SK-N-MC (cell line): Measurements from ENCODE around the gene SIDT1.
"Not testable (repeated sequence)": the region's sequence is repeated elsewhere in the genome, so short reads cannot be mapped to it uniquely, and the experiment has no call there.

Experiments
- DNase-seq: peaks from one replicate; pipeline ENCODE4 v3.0.0-alpha.2; 2011; ENCODE audit warnings: low read depth, low spot score
- H3K27ac ChIP-seq: fragments of 200-600 bp; sonication (generic); 2 replicates; pipeline ENCODE4 v1.5.1; 2016; ENCODE audit warnings: mixed run types
- H3K36me3 ChIP-seq: fragments of 200-600 bp; sonication (generic); 2 replicates; pipeline ENCODE4 v1.6.1; 2017; ENCODE audit warnings: antibody characterized with exemption, low read length, mixed read lengths; ENCODE audit not compliant: insufficient read depth
- H3K4me3 ChIP-seq: fragments of 200-600 bp; sonication (generic); 2 replicates; pipeline ENCODE4 v1.5.1; 2016
- H3K9ac ChIP-seq: fragments of 200-600 bp; sonication (generic); 2 replicates; pipeline ENCODE4 v1.8.0; 2017; ENCODE audit warnings: mixed run types, mixed read lengths; ENCODE audit not compliant: insufficient read length
- H3K9me3 ChIP-seq: fragments of 200-600 bp; sonication (generic); 2 replicates; pipeline ENCODE4 v1.6.1; 2017; ENCODE audit warnings: low read depth, mild to moderate bottlenecking, antibody characterized with exemption, low read length, moderate library complexity, mixed read lengths
- EZH2 ChIP-seq: fragments of 200-600 bp; sonication (generic); IDR thresholded peaks from one replicate; pipeline ENCODE4 v1.6.1; 2017; ENCODE audit warnings: antibody characterized with exemption
- FOXP2 ChIP-seq: optimal IDR thresholded peaks from 2 replicates; pipeline ENCODE3; 2011; ENCODE audit warnings: mild to moderate bottlenecking, moderate library complexity; ENCODE audit not compliant: insufficient read depth; ENCODE audit errors: extremely low read length, control extremely low read depth
- POLR2AphosphoS5 ChIP-seq: IDR thresholded peaks from 2 replicates; pipeline ENCODE4 v1.6.1; 2012; ENCODE audit warnings: mild to moderate bottlenecking, low read depth, low read length, borderline replicate concordance

Gene SIDT1

DNA sequence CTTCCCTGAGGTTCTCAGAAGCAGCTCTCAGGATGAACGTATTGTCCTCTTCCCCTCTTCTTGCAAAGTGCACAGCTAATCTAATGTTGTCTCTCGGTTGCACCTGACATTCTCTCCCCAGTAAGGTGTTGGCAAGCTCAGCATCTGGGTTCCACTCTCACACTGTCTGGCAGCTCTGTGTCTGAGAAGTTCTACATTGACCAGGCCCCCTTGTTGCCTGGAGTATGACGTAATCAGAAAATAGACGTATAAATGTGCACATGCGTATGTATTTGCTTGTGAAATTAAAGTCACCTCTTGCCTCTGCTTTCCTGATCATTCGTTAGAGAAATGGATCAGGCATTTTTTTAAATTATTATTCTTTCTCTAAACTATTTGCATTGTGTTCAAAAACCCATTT, 96.4 kb downstream of the SIDT1 start:
- DNase-seq = no peak
- H3K9ac ChIP-seq = no peak overlapping the region
- H3K9me3 ChIP-seq = no peaks in the 10 kb centered on the region
- TF ChIP-seq FOXP2 = no peak
- no peak for TF ChIP-seq POLR2AphosphoS5
- TF ChIP-seq EZH2 = no peak
- H3K4me3 ChIP-seq = no peak overlapping the region
- H3K36me3 ChIP-seq = no peaks in the 10 kb centered on the region
- H3K27ac ChIP-seq = no peak overlapping the region

- TF ChIP-seq POLR2AphosphoS5 = no peak
- no peak for TF ChIP-seq EZH2
- no peak for TF ChIP-seq FOXP2
- no peaks in the 10 kb centered on the region for H3K9me3 ChIP-seq
- no peak for DNase-seq
- no peak overlapping the region for H3K4me3 ChIP-seq
- H3K36me3 ChIP-seq = no peaks in the 10 kb centered on the region
- no peak overlapping the region for H3K27ac ChIP-seq
- H3K9ac ChIP-seq = no peak overlapping the region
Measured at GRCh38 chr3:113629584-113630421, 97.4 kb downstream of the SIDT1 start.

DNA sequence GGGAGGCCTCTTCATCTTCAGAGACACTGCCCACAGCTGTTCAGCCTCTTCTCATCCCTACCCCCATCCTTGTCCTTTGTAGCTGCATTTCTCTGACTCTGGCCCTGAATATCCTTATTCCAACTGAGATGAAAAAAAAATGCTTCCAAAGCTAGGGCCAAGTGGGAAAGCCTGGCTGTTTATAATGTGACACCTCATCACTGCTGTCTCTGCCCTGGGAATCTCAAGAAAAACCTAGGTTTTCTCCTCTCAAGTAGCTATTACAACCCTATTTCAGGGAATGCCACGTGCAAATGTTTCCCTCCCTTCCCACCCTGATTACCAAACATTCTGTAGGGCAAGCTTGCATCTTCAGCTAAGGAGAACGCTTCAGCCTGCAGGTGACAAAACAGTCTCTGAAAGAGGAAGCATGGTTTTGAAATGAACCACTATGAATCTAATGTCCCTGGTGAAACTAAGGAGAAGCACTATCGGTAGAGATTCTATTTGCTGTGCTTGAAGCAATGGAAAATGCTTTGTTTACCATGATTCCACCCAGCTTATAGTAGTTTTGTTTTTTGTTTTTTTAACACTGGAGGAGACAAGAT, 98.7 kb downstream of the SIDT1 start:
- DNase-seq = no peak

GRCh38 chr3:113631573-113631972, 99.2 kb downstream of the SIDT1 start:
- no peak overlapping the region for H3K4me3 ChIP-seq
- no peak overlapping the region for H3K9ac ChIP-seq
- H3K9me3 ChIP-seq = no peaks in the 10 kb centered on the region
- H3K27ac ChIP-seq = no peak overlapping the region
- no peak for DNase-seq
- no peaks in the 10 kb centered on the region for H3K36me3 ChIP-seq
- TF ChIP-seq POLR2AphosphoS5 (no peak), EZH2 (no peak), FOXP2 (no peak)

More for the DNA sequence above, 98.7 kb downstream of the SIDT1 start:
- no peaks in the 10 kb centered on the region for H3K36me3 ChIP-seq
- TF ChIP-seq FOXP2 = no peak
- TF ChIP-seq EZH2 = no peak
- TF ChIP-seq POLR2AphosphoS5 = no peak
- no peak overlapping the region for H3K9ac ChIP-seq
- H3K9me3 ChIP-seq = no peaks in the 10 kb centered on the region
- no peak overlapping the region for H3K27ac ChIP-seq
- H3K4me3 ChIP-seq = no peak overlapping the region

GRCh38 chr3:113634782-113635474, 102.6 kb downstream of the SIDT1 start:
- no peak for DNase-seq
- Histone ChIP-seq H3K9ac (no peak overlapping the region), H3K36me3 (no peaks in the 10 kb centered on the region), H3K9me3 (no peaks in the 10 kb centered on the region), H3K27ac (no peak overlapping the region), H3K4me3 (no peak overlapping the region)
- no peak for TF ChIP-seq EZH2
- TF ChIP-seq FOXP2 = no peak
- no peak for TF ChIP-seq POLR2AphosphoS5

DNA sequence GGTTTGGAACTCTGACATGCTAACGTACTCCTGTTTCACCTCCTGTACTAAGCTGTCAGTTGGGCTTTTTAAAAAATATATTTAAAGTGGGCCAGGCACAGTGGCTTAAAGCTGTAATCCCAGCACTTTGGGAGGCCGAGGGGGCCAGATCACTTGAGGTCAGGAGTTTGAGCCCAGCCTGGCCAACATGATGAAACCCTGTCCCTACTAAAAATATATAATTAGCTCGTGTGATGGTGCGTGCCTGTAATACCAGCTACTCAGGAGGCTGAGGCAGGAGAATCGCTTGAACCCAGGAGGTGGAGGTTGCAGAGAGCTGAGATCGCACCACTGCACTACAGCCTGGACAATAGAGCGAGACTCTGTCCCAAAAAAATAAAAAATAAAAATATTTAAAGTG, 103.7 kb downstream of the SIDT1 start:
- not testable (repeated sequence) for H3K36me3 ChIP-seq, H3K9ac ChIP-seq, H3K9me3 ChIP-seq, H3K4me3 ChIP-seq, DNase-seq, H3K27ac ChIP-seq

GRCh38 chr3:113637756-113638155, 105.4 kb downstream of the SIDT1 start:
- no peak for DNase-seq
- Histone ChIP-seq H3K36me3 (no peaks in the 10 kb centered on the region), H3K9ac (no peak overlapping the region), H3K4me3 (no peak overlapping the region), H3K27ac (no peak overlapping the region), H3K9me3 (no peaks in the 10 kb centered on the region)
- TF ChIP-seq POLR2AphosphoS5 = no peak
- no peak for TF ChIP-seq EZH2
- TF ChIP-seq FOXP2 = no peak

- no peak for DNase-seq
- Histone ChIP-seq H3K9me3 (no peaks in the 10 kb centered on the region), H3K36me3 (no peaks in the 10 kb centered on the region), H3K9ac (no peak overlapping the region), H3K27ac (no peak overlapping the region), H3K4me3 (no peak overlapping the region)
- TF ChIP-seq EZH2 (no peak), POLR2AphosphoS5 (no peak), FOXP2 (no peak)
Measured at GRCh38 chr3:113638910-113639309, 106.6 kb downstream of the SIDT1 start.

DNA sequence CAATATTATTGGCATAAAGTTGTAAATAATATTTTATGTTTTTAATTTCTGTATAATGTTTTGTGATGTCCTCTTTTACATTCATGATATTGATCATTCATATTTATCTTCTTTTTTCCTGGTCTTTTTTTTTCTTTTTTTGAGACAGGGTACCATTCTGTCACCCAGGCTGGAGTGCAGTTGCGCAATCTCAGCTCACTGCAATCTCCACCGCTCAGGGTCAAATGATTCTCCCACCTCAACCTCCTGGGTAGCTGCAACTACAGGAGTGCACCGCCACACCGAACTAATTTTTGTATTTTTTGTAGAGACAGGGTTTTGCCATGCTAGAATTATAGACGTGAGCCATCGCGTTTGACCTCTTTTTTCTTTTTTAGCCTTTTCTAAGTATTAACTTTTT, 111.2 kb downstream of the SIDT1 start:
- Histone ChIP-seq H3K36me3 (no peaks in the 10 kb centered on the region), H3K9ac (no peak overlapping the region), H3K9me3 (no peaks in the 10 kb centered on the region; the same call in 1 of the 2 replicates), H3K27ac (no peak overlapping the region), H3K4me3 (no peak overlapping the region)
- TF ChIP-seq POLR2AphosphoS5 (no peak), EZH2 (no peak), FOXP2 (no peak)
- no peak for DNase-seq
